Liver (tissue), 9 donors: ENCODE results near the gene TSHZ2. TPM values are rescaled to one million over a fixed set of nuclear protein-coding genes. Genes with fewer than 3 reads are reported as not detected.

ENCODE experiments used
- DNase-seq: peaks from one replicate; pipeline ENCODE4 v3.0.0-alpha.2; 2017; ENCODE audit warnings: low spot score
- H3K27ac ChIP-seq, 2 donors: one replicate each; pipeline ENCODE4 v1.7.0; 2013; ENCODE audit warnings: inconsistent platforms in 2 of 2, low read length in 2 of 2, control low read depth in 1 of 2, low read depth in 1 of 2, mild to moderate bottlenecking in 1 of 2
- H3K27me3 ChIP-seq, 4 donors: one replicate each; pipeline versions ENCODE4 v1.6.1 to v1.7.0; 2013; ENCODE audit warnings: low read length in 3 of 4, inconsistent platforms in 1 of 4, mild to moderate bottlenecking in 1 of 4, moderate library complexity in 1 of 4; ENCODE audit not compliant: control insufficient read depth in 4 of 4, insufficient read depth in 4 of 4
- H3K36me3 ChIP-seq, 4 donors: one replicate each; pipeline versions ENCODE4 v1.6.1 to v1.7.0; 2013; ENCODE audit warnings: low read length in 3 of 4, mild to moderate bottlenecking in 3 of 4, low read depth in 1 of 4, moderate library complexity in 1 of 4; ENCODE audit not compliant: control insufficient read depth in 4 of 4, insufficient read depth in 3 of 4
- H3K4me1 ChIP-seq, 4 donors: one replicate each; pipeline versions ENCODE4 v1.6.1 to v1.7.0; 2013; ENCODE audit warnings: low read length in 3 of 4, mild to moderate bottlenecking in 3 of 4, moderate library complexity in 1 of 4; ENCODE audit not compliant: control insufficient read depth in 4 of 4, insufficient read depth in 4 of 4
- H3K4me3 ChIP-seq, 3 donors: one replicate each; pipeline versions ENCODE4 v1.6.1 to v1.7.0; 2013; ENCODE audit warnings: low read length in 3 of 3, control low read depth in 1 of 3, low read depth in 1 of 3, mild to moderate bottlenecking in 1 of 3
- H3K9ac ChIP-seq, 2 donors: one replicate each; pipeline ENCODE4 v1.7.0; 2013; ENCODE audit warnings: low read length in 2 of 2, mild to moderate bottlenecking in 2 of 2, moderate library complexity in 2 of 2, control low read depth in 1 of 2, low read depth in 1 of 2
- H3K9me3 ChIP-seq, 4 donors: one replicate each; pipeline versions ENCODE4 v1.6.1 to v1.7.0; 2013; ENCODE audit warnings: low read length in 3 of 4; ENCODE audit not compliant: control insufficient read depth in 4 of 4
- EGR1 ChIP-seq, 2 donors: IDR thresholded peaks; 2 replicates each; pipeline ENCODE4 v1.6.1; 2016 to 2018; ENCODE audit warnings: antibody characterized with exemption in 2 of 2, low read depth in 2 of 2
- GABPA ChIP-seq, 2 donors: IDR thresholded peaks in 1 of 2; conservative IDR thresholded peaks in 1 of 2; 2 replicates each; pipeline ENCODE4 v1.6.1; 2016; ENCODE audit warnings: antibody characterized with exemption in 2 of 2, mild to moderate bottlenecking in 1 of 2, moderate library complexity in 1 of 2
- HNF4A ChIP-seq, 2 donors: conservative IDR thresholded peaks; 2 replicates each; pipeline ENCODE4 v1.6.1; 2016; ENCODE audit warnings: antibody characterized with exemption in 2 of 2, mild to moderate bottlenecking in 2 of 2
- JUND ChIP-seq, 2 donors: IDR thresholded peaks; 2 replicates each; pipeline ENCODE4 v1.6.1; 2016; ENCODE audit warnings: antibody characterized with exemption in 2 of 2
- MAX ChIP-seq: IDR thresholded peaks from 2 replicates; pipeline ENCODE4 v1.6.1; 2016; ENCODE audit warnings: antibody characterized with exemption
- RAD21 ChIP-seq, 2 donors: IDR thresholded peaks; 2 replicates each; pipeline ENCODE4 v1.6.1; 2016; ENCODE audit warnings: antibody characterized with exemption in 2 of 2, mild to moderate bottlenecking in 2 of 2
- RXRA ChIP-seq, 2 donors: IDR thresholded peaks; 2 replicates each; pipeline ENCODE4 v1.6.1; 2017 to 2018; ENCODE audit warnings: antibody characterized with exemption in 2 of 2, mild to moderate bottlenecking in 1 of 2
- SP1 ChIP-seq: IDR thresholded peaks from 2 replicates; pipeline ENCODE4 v1.6.1; 2018; ENCODE audit warnings: antibody characterized with exemption, mild to moderate bottlenecking
- TAF1 ChIP-seq: conservative IDR thresholded peaks from 2 replicates; pipeline ENCODE4 v1.6.1; 2016; ENCODE audit warnings: antibody characterized with exemption, mild to moderate bottlenecking
- YY1 ChIP-seq: IDR thresholded peaks from 2 replicates; pipeline ENCODE4 v1.6.1; 2016; ENCODE audit warnings: antibody characterized with exemption, mild to moderate bottlenecking
- ZBTB33 ChIP-seq: IDR thresholded peaks from 2 replicates; pipeline ENCODE4 v1.6.1; 2016; ENCODE audit warnings: antibody characterized with exemption
- WGBS: extraction: QIAGEN DNeasy Blood & Tissue Kit; methylation state at CpG from one replicate; pipeline ENCODE4 v1.1.7; 2013; 5-methylcytosine and 5-hydroxymethylcytosine counted together
- polyA plus RNA-seq, 2 donors: library from polyadenylated mRNA; stranded (reverse) in 1 of 2; unstranded in 1 of 2; fragments of 200-250 nt in 1 of 2; fragments of >200 nt in 1 of 2; fragmentation: Nextera tagmentation in 1 of 2; extraction: Ambion mirVana in 1 of 2; gene quantifications; one replicate each; pipeline versions ENCODE4 v1.2.1 to v1.2.3, GENCODE V29; 2013 to 2015
- total RNA-seq, 2 donors: library from RNA; depleted of rRNA; stranded (reverse); fragments of >200 nt; gene quantifications; one replicate each; pipeline ENCODE4 v1.2.3, GENCODE V29; 2014
- TF ChIP-seq, protein P1 (sequence below): fragments of 150-350 bp; IDR thresholded peaks from 2 replicates; pipeline ENCODE4 v1.5.1; 2017; ENCODE audit warnings: improper control_type of control experiment, low read depth, low read length; ENCODE audit not compliant: missing input control
- TF ChIP-seq, protein P2 (sequence below): IDR thresholded peaks from 2 replicates; pipeline ENCODE4 v1.6.1; 2016; ENCODE audit warnings: antibody characterized with exemption
- donor health status: healthy.
- donor health status: healthy.
- donor health status: healthy.
- donor health status: healthy.
- donor health status: healthy.

Gene TSHZ2
- total and polyA plus RNA-seq, 4 donors, result 2.9 to 11.3 (median 7.8) TPM

DNA sequence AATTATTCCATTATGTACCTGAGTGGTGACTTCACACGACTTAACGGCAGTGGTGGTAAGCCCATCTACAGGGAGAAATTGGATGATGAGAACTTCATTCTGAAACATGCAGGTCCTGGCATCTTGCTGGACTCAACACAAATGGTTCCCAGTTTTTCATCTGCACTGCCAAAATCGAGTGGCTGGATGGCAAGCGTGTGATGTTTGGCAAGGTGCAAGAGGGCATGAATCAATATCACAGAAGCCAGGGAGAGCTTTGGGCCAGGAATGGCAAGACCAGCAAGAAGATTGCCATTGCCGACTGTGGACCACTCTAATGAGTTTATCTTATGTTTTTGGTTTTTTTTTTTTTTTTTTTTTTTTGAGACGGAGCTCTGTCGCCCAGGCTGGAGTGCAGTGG is 449.2 kb downstream of the TSHZ2 start:
- TF ChIP-seq HNF4A (conservative IDR thresholded peaks at IDR 0.05) (no peak), RXRA (IDR thresholded peaks at IDR 0.05) (no peak), JUND (IDR thresholded peaks at IDR 0.05) (no peak), RAD21 (IDR thresholded peaks at IDR 0.05) (no peak), YY1 (no peak), EGR1 (IDR thresholded peaks at IDR 0.05; ENCODE audit: low read depth in 2 of 2) (no peak), MAX (no peak), GABPA (IDR thresholded peaks at IDR 0.05 in 1 of 2, conservative IDR thresholded peaks at IDR 0.05 in 1 of 2) (no peak), ZBTB33 (no peak), SP1 (no peak), TAF1 (no peak)
- TF ChIP-seq, protein P1, sequence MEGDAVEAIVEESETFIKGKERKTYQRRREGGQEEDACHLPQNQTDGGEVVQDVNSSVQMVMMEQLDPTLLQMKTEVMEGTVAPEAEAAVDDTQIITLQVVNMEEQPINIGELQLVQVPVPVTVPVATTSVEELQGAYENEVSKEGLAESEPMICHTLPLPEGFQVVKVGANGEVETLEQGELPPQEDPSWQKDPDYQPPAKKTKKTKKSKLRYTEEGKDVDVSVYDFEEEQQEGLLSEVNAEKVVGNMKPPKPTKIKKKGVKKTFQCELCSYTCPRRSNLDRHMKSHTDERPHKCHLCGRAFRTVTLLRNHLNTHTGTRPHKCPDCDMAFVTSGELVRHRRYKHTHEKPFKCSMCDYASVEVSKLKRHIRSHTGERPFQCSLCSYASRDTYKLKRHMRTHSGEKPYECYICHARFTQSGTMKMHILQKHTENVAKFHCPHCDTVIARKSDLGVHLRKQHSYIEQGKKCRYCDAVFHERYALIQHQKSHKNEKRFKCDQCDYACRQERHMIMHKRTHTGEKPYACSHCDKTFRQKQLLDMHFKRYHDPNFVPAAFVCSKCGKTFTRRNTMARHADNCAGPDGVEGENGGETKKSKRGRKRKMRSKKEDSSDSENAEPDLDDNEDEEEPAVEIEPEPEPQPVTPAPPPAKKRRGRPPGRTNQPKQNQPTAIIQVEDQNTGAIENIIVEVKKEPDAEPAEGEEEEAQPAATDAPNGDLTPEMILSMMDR, result no peak
- TF ChIP-seq, protein P2, sequence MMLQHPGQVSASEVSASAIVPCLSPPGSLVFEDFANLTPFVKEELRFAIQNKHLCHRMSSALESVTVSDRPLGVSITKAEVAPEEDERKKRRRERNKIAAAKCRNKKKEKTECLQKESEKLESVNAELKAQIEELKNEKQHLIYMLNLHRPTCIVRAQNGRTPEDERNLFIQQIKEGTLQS, result no peak
- WGBS, result 78% methylated on average over 7 of the region's 7 CpGs
- H3K27me3 ChIP-seq, result no peaks in the 10 kb centered on the region
- no peak for DNase-seq
- H3K9ac ChIP-seq, result no peak overlapping the region
- no peak overlapping the region for H3K4me3 ChIP-seq
- H3K4me1 ChIP-seq, result peaks cover 0 to 6% (median 0%) of the 10 kb centered on the region in 4 donors
- no peaks in the 10 kb centered on the region for H3K36me3 ChIP-seq
- H3K9me3 ChIP-seq, result no peaks in the 10 kb centered on the region
- no peak overlapping the region for H3K27ac ChIP-seq

GRCh38 chr20:53422039-53422438 is 449.9 kb downstream of the TSHZ2 start:
- H3K9me3 ChIP-seq, result no peaks in the 10 kb centered on the region
- H3K4me3 ChIP-seq, result no peak overlapping the region
- H3K9ac ChIP-seq, result no peak overlapping the region
- H3K27ac ChIP-seq, result no peak overlapping the region
- no peaks in the 10 kb centered on the region for H3K27me3 ChIP-seq
- H3K4me1 ChIP-seq, result peaks cover 0 to 6% (median 0%) of the 10 kb centered on the region in 4 donors
- TF ChIP-seq HNF4A (conservative IDR thresholded peaks at IDR 0.05), result no peak
- TF ChIP-seq MAX, result no peak
- no peak for TF ChIP-seq ZBTB33
- DNase-seq, result no peak
- no peaks in the 10 kb centered on the region for H3K36me3 ChIP-seq
- WGBS, result 97% methylated on average over 7 of the region's 7 CpGs
